NCI-H1092 (cell line): Measurements from ENCODE around the gene MSI2.

ENCODE experiments used
- DNase-seq: peaks from one replicate; lab custom pipeline; 2025; lab: John Stamatoyannopoulos, UW

The MSI2 gene

DNA sequence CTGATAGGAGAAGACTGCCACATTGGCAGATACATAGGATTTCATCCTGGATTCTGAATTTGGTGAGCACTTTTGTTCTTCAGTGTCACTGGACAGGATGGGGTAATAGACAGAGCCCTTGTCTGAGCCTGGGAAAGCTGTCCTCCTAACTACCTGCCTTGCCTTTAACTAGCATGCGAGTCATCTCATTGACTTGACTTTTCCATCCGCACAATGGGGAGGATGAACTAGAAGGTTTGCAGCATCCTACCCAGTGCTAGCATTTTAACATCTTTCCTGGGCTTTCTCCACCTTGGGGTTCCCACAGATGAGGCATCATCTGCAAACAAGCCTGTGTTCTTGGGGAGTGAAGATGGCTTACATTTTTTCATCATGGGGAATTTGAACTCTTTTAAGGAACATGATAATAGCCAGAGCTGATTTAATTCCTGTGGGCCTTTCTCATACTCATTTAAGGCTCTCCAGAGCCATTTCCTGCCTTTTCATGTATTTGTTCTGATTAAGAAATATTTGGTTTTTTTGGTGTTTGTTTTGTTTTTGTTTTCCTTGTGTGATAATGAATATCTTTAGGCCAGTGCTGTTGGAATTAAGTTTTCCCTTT is 139.5 kb downstream of the MSI2 start:
- DNase-seq = no peak

DNA sequence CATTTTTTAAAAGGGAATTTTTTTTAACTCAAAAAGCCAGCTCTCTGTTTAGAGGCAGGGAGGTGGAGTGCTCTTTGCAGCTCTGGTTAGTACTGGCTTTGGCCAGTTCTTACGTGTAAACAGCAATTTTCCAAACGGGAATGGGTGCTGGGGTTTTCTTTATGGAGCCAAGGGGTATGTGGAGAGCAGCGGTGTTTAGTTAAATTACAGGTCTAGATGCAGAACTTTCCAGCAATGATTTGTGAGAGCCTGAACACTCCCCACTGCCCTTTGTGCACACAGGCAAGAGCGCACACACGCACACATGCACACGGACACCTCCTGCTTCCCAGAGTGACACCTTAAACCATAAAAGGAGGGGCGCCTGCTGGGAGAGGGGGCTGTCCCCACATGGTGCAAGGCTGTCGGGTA is 140.2 kb downstream of the MSI2 start:
- peak; percentile 80 for DNase-seq

DNA sequence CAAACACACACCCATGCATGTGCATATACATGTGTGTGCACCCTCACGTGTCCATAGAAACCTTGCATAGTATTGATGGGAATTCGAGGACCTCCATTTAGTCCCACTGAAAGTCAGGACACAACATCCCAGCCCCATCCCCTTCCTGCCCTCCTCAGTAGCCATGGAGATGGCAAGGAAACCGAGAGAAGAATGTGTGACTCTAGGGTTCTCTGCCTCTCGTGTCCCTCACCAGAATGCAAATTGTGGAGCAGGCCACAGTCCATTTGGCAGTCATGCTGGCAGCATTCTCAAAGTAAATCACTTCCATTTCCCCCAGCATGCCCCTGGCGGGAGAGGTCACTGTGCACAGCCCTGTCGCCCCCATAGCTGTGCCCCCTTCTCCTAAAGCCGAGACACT is 141.1 kb downstream of the MSI2 start:
- DNase-seq = no peak

DNA sequence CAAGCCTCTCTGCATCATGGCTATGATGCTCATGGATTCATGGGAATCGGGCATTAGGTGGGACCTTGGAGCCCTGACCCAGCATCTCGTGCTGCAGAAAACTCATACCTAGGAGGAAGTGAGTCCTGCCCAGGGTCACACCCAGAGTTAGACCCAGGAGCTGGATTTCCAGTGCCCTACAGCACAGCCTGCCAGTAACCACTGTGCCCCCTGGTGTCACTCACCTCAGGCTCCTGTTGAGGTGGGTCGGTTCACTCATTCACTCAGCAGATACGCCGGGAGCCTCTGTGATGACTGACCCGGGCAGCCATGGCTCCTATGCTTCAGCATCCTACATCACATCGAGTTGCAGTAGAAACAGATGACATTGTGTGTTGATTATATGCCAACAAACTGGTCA is 143.4 kb downstream of the MSI2 start:
- no peak for DNase-seq

DNA sequence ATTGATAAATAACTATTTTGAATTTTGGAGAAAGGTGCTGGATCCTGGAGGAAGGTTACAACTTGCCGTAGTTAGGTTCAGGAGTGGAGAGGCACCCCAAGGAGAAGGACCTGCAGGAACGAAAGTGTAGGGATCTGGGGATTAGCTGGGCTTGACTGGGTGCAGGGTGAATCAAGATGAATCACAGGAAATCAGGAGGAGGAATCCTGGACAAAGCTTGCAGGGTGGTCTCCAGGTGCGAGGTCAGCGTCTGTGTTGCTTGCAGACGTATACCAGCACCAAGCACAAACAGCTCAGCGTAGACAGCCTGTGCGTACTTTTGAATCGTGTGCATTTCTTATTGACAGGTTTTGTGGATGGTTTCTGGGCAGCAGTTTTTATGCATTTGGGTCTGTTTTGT is 144.3 kb downstream of the MSI2 start:
- DNase-seq = no peak

DNA sequence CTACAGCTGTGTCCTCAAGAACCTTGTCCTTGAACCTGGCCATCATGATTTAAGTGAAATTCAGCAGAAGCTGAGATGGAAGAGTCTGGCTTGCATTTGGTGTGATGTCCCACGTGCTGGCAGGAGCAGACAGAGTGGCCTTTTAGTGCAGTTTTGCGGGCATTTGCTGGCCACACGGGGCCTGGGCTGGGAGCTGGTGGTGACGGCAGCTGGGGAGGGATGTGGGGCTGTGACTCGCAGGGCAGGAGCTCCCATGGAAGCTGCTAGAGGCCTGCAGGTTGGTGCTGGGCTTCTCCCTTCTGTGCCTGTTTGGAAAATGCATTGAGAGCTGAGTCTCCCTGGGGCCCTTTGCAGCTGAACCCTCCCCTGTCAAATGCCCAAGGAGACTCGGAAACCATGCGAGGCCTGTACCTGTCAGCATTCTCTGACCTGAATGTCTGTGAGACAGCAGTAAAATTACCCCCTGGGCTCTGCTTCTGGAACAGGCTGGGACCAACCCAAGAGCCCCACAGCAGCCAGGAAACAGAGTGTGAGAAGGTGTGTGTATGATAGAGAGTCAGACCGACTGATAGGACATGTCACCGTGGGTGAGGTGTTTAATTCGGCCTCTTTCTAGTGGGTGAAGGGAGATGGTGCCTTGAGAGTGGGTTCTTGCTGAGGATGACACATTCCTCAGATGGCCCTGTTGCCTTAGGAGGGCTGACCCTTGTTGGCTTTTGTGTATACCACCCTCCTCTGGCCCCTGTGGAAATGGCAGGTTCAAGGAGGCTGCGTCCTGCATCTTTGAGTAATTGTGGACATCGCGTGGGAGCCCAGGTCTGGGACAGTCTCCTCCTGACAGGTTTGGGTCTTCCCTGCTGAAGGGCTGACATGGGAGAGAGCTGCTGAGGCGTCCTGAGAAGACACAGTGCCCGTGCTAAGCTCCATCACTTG is 145.5 kb downstream of the MSI2 start:
- no peak for DNase-seq

DNA sequence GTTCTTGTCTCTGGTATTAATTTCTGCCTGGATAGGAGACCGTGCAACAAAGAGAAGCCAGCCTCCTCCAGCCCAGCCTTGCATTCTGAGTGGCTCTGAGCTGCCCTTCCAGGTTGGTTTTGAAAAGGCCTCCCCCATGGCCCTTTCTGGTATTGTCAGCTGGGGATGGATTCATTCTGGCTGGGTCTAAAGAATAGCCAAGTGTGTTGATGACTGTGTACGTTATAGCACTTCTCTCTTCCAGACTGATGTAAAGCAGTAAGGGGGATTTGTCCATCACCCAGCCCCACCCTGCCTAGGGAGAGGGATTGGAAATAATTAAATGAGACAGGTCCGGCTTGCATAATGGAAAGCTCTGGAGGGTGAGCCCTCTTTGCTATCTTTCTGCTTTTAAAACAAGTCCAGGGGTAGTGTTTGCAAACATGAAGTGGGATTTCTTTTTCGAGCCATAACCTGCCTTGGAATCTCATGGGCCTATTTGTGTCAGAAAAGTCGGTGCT is 146.4 kb downstream of the MSI2 start:
- DNase-seq = no peak

DNA sequence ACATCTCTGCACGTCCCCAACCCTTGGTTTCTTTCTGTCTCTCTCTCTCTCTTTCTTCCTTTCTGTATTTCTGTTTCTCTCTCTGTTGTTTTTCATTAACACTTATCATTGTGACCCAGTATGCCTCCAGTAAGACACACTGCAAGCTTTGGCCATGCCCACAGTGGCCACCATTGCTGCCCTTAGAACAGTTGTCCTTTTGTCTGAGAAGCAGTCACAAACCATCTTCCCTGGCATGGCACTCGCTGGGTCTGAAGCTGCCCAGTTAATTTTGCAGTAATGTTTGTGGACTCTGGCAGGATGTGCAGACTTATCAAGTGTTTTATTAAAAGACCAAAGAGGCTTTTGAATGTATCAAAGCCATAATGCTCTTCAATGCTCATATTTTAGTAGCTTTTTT is 146.9 kb downstream of the MSI2 start:
- DNase-seq = no peak

DNA sequence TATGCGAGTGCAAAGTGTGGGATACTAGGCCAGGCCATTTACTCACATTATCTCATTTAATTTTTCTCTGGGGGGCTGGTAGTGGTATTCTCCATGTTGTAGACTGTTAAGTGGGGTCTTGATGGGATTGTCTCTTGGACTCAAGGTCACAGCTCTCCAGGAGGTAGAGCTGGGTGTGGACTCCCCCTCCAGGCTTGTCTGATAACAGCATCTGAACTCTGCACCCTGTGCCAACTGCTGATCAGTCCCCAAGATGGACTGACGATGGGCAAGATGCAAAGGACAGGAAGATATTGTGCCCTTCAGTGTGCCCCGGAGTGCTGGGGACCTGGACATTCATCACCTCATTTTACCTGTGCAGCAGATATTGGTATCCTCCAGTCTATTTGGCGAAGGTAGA is 147.8 kb downstream of the MSI2 start:
- no peak for DNase-seq

DNA sequence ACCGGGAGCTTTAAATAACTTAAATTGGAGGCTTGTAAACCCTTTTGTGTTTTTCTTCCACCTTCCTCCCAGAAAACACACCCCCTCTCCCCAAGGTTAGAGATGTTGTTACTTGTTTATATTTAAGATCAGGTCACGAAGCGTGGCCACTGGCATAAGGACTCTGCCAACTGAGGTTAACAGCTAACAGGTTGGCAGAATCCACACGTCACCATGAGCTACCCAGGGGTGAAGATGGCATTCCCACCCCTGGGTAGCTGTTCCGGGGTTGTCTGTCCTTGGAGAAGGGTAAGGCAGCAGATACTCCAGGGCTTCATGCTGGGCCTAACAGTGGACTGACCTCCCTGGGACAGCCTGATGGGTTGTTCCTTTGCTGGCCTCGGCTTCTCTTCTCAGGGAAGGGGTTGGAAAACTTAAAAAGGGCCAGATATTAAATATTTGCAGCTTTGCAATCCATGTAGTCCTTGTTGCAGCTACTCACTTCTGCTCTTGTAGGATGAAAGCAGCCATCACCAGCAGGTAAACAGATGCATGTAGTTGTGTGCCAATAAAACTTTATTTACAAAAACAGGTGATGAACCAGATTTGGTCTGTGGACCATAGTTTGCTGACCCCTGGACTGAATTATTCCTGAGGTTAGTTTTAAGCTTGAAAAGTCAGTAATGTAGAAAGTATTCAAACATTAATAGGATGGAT is 148.6 kb downstream of the MSI2 start:
- DNase-seq = no peak

DNA sequence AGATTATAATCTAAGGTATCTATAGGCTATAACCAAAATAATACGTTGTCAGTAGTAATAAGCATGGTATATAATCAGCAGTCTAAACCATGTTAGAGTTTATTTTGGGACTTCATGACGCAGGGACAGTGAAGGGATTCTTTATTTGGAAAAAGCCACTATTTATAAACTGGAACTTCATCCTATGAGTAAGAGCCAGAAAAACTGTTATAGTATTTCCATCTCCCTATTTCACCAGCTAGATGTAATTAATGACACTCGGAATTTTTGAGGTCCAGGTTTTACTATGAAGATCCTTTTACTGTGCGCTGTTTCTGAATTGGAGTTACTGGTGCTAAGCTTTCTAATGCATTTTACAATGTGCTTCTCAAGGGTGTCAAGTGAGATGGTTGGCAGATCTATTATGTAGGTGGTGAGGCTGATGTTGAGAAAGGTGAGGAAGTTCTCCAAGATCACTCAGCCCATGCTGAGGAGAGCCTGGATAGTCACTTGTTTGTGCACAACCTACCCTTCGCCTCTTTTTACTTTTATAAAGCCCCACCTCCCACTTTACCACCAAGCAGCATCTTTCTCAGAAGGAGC is 149.3 kb downstream of the MSI2 start:
- DNase-seq = no peak

DNA sequence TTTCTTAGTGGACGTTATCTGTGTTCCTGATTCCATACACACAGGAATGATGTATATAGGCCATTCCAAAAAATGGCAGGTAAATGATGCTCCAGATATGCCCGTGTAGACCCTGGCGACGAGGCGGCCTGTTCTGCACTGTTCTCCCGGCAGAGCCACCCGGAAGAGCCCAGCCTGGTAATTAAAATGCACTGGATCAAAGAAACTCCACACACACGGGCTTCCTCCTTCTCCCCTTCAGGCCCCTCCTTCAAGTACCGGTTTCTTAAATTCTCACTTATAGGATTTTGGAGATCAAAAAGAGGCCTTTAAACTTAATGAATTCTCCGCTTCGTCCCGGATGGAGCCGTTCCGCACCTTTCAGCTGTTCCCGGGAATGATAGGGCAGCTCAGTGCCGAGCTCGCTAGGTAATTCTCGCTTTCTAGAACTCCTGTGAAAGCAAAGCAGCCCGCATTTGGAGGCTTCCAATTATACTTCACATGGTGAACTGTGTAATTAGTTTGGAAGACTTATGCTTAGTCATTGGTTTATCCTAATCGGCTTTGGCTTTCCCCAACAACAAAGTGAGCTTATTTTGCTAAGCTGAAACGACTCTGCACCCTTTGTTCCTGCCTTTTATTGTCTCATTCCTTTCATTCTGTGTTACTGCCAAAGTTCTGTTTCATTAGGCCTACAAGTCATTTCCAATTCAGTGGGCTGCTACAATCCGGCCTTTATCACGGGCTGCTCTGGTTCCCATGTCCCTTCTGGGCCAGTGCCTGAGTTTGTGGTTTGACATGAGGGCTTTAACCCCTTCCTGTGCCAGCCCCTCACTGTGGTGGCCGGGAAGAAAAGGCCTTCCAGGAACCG is 150.0 kb downstream of the MSI2 start:
- DNase-seq = no peak

DNA sequence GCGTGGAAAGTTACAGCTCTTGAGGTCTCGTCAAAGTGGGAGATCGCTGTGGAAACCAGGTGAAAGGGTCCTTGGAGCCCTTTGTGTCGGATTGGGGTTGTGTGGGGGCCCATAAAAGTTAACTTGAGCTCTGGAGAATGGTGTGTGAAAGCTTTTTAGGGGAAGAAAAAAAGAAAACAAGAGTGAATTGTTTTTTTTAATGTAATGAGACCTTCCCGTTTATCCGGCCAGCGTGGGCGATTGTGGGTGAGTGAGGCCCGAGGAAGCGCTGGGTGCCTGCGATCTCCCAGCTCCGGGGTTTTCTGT is 150.6 kb downstream of the MSI2 start:
- no peak for DNase-seq

DNA sequence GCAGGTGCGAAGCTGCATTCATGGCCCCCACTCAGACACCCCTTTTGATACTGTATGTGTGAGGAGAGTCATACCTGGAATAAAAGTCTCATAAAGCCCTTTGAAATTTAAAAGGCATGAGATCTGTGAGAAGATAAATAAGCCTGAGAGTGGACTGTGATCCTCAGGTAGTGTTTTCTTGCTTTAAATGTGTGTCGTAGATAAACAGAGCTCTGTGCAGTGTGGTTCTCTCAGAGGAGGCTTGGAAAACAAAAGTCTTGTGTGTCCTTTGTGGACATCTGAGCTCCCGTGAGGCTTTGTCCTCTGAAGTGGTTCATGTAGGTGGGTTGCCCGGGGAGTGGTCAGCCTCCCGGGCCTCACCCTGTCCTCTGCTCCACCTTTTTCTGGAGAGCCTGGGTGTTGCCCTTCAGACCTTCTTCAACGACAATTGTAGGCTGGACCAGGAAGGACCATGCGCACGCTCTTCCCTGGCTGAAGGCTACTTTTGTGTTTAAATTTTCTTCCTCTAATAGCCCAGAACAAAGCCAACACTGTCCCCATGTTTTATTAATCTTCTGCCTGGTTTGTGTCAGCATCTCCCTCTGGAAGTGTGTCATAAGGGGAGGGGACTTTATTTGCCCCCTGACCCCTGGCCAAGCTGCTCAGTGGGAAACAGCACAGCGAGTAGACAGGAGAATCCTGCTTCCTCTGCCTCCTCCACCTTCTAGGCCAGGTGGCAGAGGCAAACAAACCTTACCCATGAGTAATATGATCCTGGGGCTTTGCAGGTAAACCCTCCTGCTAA is 151.2 kb downstream of the MSI2 start:
- peak; percentile 19 for DNase-seq

DNA sequence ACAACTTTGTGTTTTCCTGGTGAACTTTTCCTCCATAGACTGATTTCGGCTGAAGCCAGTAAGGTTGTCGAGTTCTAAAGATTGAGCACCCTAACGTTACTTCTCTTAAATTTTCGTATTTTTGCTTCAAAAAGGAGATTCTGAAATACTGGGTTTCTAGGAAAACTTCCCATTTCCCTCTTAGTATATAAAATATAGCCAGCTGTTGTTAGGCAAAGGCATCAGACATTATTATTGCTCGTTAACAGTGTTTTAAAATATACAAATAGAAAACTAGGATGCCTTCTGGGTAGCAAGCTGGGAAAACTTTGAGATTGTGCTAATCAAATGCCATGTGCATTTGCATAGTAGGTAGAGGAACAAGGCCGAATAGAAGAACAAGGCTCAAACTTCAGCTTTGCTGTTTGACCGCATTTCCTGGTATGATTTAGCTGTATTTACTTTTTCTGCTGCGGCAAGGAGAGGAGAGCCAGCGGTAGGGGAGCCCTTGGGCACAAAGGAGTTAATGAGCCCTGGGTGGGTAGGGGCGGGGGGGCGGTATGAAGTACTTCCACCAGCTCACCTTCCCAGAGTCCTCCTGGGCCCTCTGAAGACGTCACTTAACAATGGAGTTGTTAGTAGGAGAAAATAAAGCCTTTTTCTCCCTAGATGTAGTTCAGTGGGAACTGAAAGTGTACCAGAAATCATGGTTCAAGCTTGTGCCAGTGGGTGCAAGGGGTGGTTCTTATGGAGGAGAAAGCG is 151.9 kb downstream of the MSI2 start:
- peak; percentile 31 for DNase-seq

DNA sequence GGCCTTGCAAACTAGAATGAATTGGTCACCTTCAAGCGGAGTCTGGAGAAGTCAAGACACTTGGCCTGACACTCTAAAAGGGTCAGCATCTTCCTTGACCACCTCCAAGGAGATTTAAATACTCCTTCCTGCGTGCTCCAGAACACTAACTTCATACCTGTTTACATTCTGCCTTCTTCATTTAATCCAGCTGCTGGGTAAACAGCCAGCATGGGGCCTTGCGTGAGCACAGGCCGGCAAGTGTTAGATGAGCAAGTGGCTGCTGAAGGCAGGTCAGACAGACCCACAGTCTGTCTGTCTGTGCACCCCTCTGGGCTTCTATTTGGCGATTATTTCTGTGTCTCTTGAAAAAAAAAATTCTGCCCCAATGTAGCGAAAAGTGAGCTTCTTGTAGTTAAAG is 153.8 kb downstream of the MSI2 start:
- DNase-seq = no peak

DNA sequence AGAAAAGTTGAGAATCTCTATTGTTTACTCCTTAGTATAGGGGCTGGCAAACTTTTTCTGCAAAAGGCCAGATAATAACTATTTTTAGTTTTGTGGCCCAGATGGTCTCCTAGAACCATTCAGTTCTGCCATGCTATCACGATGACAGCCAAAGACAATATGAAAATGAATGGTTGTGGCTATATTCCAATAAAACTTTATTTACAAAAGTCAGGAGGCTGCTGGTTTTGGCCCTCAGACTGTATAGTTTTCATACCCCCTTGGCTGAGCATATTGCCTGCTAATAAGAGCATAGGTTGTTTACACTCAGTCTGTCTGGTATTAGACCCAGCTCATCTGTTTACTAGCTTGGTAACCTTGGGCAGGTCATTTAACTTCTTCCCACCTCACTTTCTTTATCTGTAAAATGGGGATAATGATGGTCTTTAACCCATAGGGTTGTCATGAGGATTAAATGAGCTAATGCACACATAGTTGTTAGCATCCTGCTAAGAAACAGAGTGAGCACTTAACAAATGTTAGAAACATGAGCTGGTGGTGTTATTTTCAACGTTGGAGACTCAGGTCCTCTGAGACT is 156.3 kb downstream of the MSI2 start:
- no peak for DNase-seq

DNA sequence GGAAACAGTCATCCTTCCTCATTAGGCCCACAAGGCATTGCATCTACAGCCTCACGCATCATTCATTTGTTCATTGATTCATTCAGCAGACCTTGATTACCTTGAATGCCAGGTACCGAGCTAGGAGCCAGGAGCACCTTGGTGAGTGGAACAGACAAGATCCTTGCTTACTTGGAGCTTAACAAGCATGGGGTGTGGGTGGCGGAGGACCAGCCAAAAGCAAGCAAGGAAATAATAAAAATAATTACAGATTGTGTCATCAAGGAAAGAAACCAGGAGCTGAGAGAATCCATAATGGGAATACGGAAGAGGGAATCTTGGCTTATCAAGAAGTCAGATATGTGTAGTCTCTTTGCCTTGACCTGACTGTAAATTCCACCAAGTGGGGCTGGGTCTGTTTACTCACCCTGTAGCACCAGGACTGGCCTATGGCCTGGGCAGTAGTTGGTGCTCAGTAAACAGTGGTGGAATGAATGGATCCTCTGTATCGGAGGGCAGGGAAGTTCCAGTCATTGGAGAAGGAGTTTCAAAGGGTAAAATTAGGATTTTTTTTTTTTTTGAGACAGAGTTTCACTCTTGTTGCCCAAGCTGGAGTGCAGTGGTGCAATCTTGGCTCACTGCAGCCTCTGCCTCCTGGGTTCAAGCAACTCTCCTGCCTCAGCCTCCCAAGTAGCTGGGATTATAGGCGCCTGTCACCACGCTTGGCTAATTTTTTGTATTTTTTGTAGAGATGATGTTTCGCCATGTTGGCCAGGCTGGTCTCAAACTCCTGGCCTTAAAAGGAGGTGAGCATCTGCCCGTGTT is 157.7 kb downstream of the MSI2 start:
- DNase-seq = no peak

DNA sequence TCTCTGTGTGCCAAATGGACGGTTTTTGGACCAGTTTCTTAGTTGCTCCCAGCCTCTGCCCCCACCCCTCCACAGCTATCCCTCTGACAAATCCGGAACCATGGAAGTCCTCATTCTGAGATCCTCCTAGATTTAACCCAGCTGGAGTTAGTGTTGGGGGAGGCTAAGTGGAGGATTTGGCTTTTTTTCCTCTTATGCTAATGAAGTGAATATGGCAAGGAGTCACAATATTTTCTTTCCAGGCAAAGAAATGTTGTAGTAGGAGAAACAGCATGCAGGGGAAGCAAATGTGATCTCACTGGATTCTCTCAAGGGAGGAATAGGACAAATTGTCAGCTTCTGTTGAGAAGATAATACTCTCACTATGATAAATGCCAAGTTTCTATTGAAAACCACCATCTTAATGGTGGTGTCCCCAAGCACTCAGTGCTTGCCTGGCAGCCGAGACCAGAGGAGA is 159.5 kb downstream of the MSI2 start:
- DNase-seq = no peak
